ENCODE results near the gene UBL4B.

UBL4B gene

GRCh38 chr1:110100335-110100734 is 11.9 kb upstream of the UBL4B start:
- Histone ChIP-seq H3K9me3 (ENCODE audit: control extremely low read depth in 1 of 5, control insufficient read depth in 4 of 5, insufficient read depth in 2 of 5, low read depth in 1 of 5, low read length in 4 of 5) (no peaks in the 10 kb centered on the region), H3K4me3 (ENCODE audit: control insufficient read depth in 1 of 7, extremely low read depth in 1 of 7, insufficient read depth in 4 of 7, low read depth in 2 of 7, low read length in 6 of 7) (no peak overlapping the region), H3K27ac (ENCODE audit: insufficient read depth in 1 of 2, low read depth in 1 of 2, low read length in 2 of 2, poor library complexity in 1 of 2, severe bottlenecking in 2 of 2) (no peak overlapping the region), H3K36me3 (ENCODE audit: control insufficient read depth in 4 of 4, insufficient read depth in 4 of 4, low read length in 3 of 4) (no peaks in the 10 kb centered on the region), H3K4me1 (ENCODE audit: control extremely low read depth in 1 of 4, control insufficient read depth in 4 of 4, insufficient read depth in 4 of 4, low read length in 3 of 4) (peaks cover 0 to 9% (median 2%) of the 10 kb centered on the region in 4 experiments), H3K27me3 (replicated peaks in 2 of 5; ENCODE audit: control insufficient read depth in 4 of 5, insufficient read depth in 5 of 5, low read length in 4 of 5) (peaks cover 0 to 3% (median 0%) of the 10 kb centered on the region in 5 experiments)
- POLR2A ChIA-PET, result no interaction called here
- CTCF ChIA-PET, result interaction anchor here (1.0 to 11.9 kb wide), 4 partner anchors 10 to 48 kb away, joined by 4 to 221 read pairs (median 90); no protein-coding TSS in a partner anchor
- WGBS (ENCODE audit: insufficient coverage), result 88% methylated on average over 2 of the region's 2 CpGs
- no peak for DNase-seq

DNA sequence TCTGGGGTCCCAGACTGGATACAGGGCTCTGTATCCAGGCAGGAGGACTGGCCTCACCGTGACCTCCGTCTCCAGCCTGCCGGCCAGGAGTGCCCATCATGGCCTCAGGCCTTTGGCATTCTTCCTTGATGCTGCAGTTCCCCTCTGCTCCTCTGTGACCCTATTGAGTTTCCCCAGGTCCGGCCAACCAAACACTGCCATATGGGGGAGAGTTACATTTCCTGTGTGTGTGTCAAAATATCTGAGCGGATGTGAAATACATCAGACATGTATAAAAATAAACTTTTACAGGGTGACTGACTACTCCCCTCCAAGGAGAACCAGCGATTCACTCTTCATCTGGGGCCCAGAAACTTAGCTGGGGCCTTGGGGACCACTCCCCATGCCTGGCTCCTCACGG is 10.2 kb upstream of the UBL4B start:
- H3K27ac ChIP-seq (ENCODE audit: insufficient read depth in 1 of 2, low read depth in 1 of 2, low read length in 2 of 2, poor library complexity in 1 of 2, severe bottlenecking in 2 of 2), result no peak overlapping the region
- POLR2A ChIA-PET, result no interaction called here
- H3K27me3 ChIP-seq (replicated peaks in 2 of 5; ENCODE audit: control insufficient read depth in 4 of 5, insufficient read depth in 5 of 5, low read length in 4 of 5), result peaks cover 0 to 2% (median 0%) of the 10 kb centered on the region in 5 experiments
- H3K36me3 ChIP-seq (ENCODE audit: control insufficient read depth in 4 of 4, insufficient read depth in 4 of 4, low read length in 3 of 4), result no peaks in the 10 kb centered on the region
- CTCF ChIA-PET, result interaction anchor here (0.8 to 11.9 kb wide), 5 partner anchors 13 to 50 kb away, joined by 3 to 221 read pairs (median 44); no protein-coding TSS in a partner anchor
- H3K4me3 ChIP-seq (ENCODE audit: control insufficient read depth in 1 of 7, extremely low read depth in 1 of 7, insufficient read depth in 4 of 7, low read depth in 2 of 7, low read length in 6 of 7), result peak overlapping the region in 1 of 7 experiments; percentile 7
- peaks cover 0 to 9% (median 2%) of the 10 kb centered on the region in 4 experiments for H3K4me1 ChIP-seq (ENCODE audit: control extremely low read depth in 1 of 4, control insufficient read depth in 4 of 4, insufficient read depth in 4 of 4, low read length in 3 of 4)
- DNase-seq, result peak in 2 of 3 donors; percentile 31 to 39
- H3K9me3 ChIP-seq (ENCODE audit: control extremely low read depth in 1 of 5, control insufficient read depth in 4 of 5, insufficient read depth in 2 of 5, low read depth in 1 of 5, low read length in 4 of 5), result no peaks in the 10 kb centered on the region
- WGBS (ENCODE audit: insufficient coverage), result 61% methylated on average over 5 of the region's 7 CpGs

- 31% methylated on average over 8 of the region's 8 CpGs for WGBS (ENCODE audit: insufficient coverage)
- no peaks in the 10 kb centered on the region for H3K36me3 ChIP-seq (ENCODE audit: control insufficient read depth in 4 of 4, insufficient read depth in 4 of 4, low read length in 3 of 4)
- H3K27ac ChIP-seq (ENCODE audit: insufficient read depth in 1 of 2, low read depth in 1 of 2, low read length in 2 of 2, poor library complexity in 1 of 2, severe bottlenecking in 2 of 2), result no peak overlapping the region
- peak; percentile 61 to 80 (median 69) for DNase-seq
- H3K4me3 ChIP-seq (ENCODE audit: control insufficient read depth in 1 of 7, extremely low read depth in 1 of 7, insufficient read depth in 4 of 7, low read depth in 2 of 7, low read length in 6 of 7), result no peak overlapping the region
- H3K27me3 ChIP-seq (replicated peaks in 2 of 5; ENCODE audit: control insufficient read depth in 4 of 5, insufficient read depth in 5 of 5, low read length in 4 of 5), result peaks cover 0 to 14% (median 8%) of the 10 kb centered on the region in 5 experiments
- H3K4me1 ChIP-seq (ENCODE audit: control extremely low read depth in 1 of 4, control insufficient read depth in 4 of 4, insufficient read depth in 4 of 4, low read length in 3 of 4), result peaks cover 0 to 9% (median 2%) of the 10 kb centered on the region in 4 experiments
- POLR2A ChIA-PET, result interaction anchor here (0.7 to 1.0 kb wide), 2 partner anchors 8 to 18 kb away, joined by 3 read pairs; no protein-coding TSS in a partner anchor
- H3K9me3 ChIP-seq (ENCODE audit: control extremely low read depth in 1 of 5, control insufficient read depth in 4 of 5, insufficient read depth in 2 of 5, low read depth in 1 of 5, low read length in 4 of 5), result no peaks in the 10 kb centered on the region
- CTCF ChIA-PET, result interaction anchor here (0.8 to 11.9 kb wide), 13 partner anchors 10 to 76 kb away, joined by 3 to 221 read pairs (median 20); partner anchors contain the start of gene ALX3
Measured at GRCh38 chr1:110106013-110106941, 6.0 kb upstream of the UBL4B start.

- Histone ChIP-seq H3K36me3 (ENCODE audit: control insufficient read depth in 4 of 4, insufficient read depth in 4 of 4, low read length in 3 of 4) (no peaks in the 10 kb centered on the region), H3K27ac (ENCODE audit: insufficient read depth in 1 of 2, low read depth in 1 of 2, low read length in 2 of 2, poor library complexity in 1 of 2, severe bottlenecking in 2 of 2) (no peak overlapping the region), H3K27me3 (replicated peaks in 2 of 5; ENCODE audit: control insufficient read depth in 4 of 5, insufficient read depth in 5 of 5, low read length in 4 of 5) (peaks cover 0 to 18% (median 11%) of the 10 kb centered on the region in 5 experiments), H3K9me3 (ENCODE audit: control extremely low read depth in 1 of 5, control insufficient read depth in 4 of 5, insufficient read depth in 2 of 5, low read depth in 1 of 5, low read length in 4 of 5) (no peaks in the 10 kb centered on the region), H3K4me1 (ENCODE audit: control extremely low read depth in 1 of 4, control insufficient read depth in 4 of 4, insufficient read depth in 4 of 4, low read length in 3 of 4) (no peaks in the 10 kb centered on the region), H3K4me3 (ENCODE audit: control insufficient read depth in 1 of 7, extremely low read depth in 1 of 7, insufficient read depth in 4 of 7, low read depth in 2 of 7, low read length in 6 of 7) (no peak overlapping the region)
- WGBS (ENCODE audit: insufficient coverage), result 80% methylated on average over 5 of the region's 7 CpGs
- CTCF ChIA-PET, result interaction anchor here (1.1 to 10.7 kb wide), 3 partner anchors 18 to 58 kb away, joined by 4 to 176 read pairs (median 7); no protein-coding TSS in a partner anchor
- no peak for DNase-seq
- POLR2A ChIA-PET, result no interaction called here
Measured at GRCh38 chr1:110107867-110108469, 4.3 kb upstream of the UBL4B start.

GRCh38 chr1:110111081-110111480 is 1.2 kb upstream of the UBL4B start:
- no peak for DNase-seq
- ChIA-PET CTCF (interaction anchor here (1.2 to 4.3 kb wide), 3 partner anchors 20 to 51 kb away, joined by 3 to 12 read pairs (median 4); no protein-coding TSS in a partner anchor), POLR2A (no interaction called here)
- no peak overlapping the region for H3K27ac ChIP-seq (ENCODE audit: insufficient read depth in 1 of 2, low read depth in 1 of 2, low read length in 2 of 2, poor library complexity in 1 of 2, severe bottlenecking in 2 of 2)
- peaks cover 0 to 24% (median 16%) of the 10 kb centered on the region in 5 experiments for H3K27me3 ChIP-seq (replicated peaks in 2 of 5; ENCODE audit: control insufficient read depth in 4 of 5, insufficient read depth in 5 of 5, low read length in 4 of 5)
- no peaks in the 10 kb centered on the region for H3K9me3 ChIP-seq (ENCODE audit: control extremely low read depth in 1 of 5, control insufficient read depth in 4 of 5, insufficient read depth in 2 of 5, low read depth in 1 of 5, low read length in 4 of 5)
- no peak overlapping the region for H3K4me3 ChIP-seq (ENCODE audit: control insufficient read depth in 1 of 7, extremely low read depth in 1 of 7, insufficient read depth in 4 of 7, low read depth in 2 of 7, low read length in 6 of 7)
- no peaks in the 10 kb centered on the region for H3K36me3 ChIP-seq (ENCODE audit: control insufficient read depth in 4 of 4, insufficient read depth in 4 of 4, low read length in 3 of 4)
- no peaks in the 10 kb centered on the region for H3K4me1 ChIP-seq (ENCODE audit: control extremely low read depth in 1 of 4, control insufficient read depth in 4 of 4, insufficient read depth in 4 of 4, low read length in 3 of 4)
- 100% methylated on average over 3 of the region's 4 CpGs for whole genome bisulfite sequencing (ENCODE audit: insufficient coverage)

- H3K4me3 ChIP-seq (ENCODE audit: control insufficient read depth in 1 of 7, extremely low read depth in 1 of 7, insufficient read depth in 4 of 7, low read depth in 2 of 7, low read length in 6 of 7), result no peak overlapping the region
- POLR2A ChIA-PET, result no interaction called here
- H3K9me3 ChIP-seq (ENCODE audit: control extremely low read depth in 1 of 5, control insufficient read depth in 4 of 5, insufficient read depth in 2 of 5, low read depth in 1 of 5, low read length in 4 of 5), result no peaks in the 10 kb centered on the region
- no peak for DNase-seq
- 90% methylated on average over 7 of the region's 9 CpGs for WGBS (ENCODE audit: insufficient coverage)
- CTCF ChIA-PET, result interaction anchor here (0.7 to 7.2 kb wide), 11 partner anchors 9 to 83 kb away, joined by 3 to 81 read pairs (median 4); no protein-coding TSS in a partner anchor
- no peaks in the 10 kb centered on the region for H3K36me3 ChIP-seq (ENCODE audit: control insufficient read depth in 4 of 4, insufficient read depth in 4 of 4, low read length in 3 of 4)
- peaks cover 0 to 24% (median 16%) of the 10 kb centered on the region in 5 experiments for H3K27me3 ChIP-seq (replicated peaks in 2 of 5; ENCODE audit: control insufficient read depth in 4 of 5, insufficient read depth in 5 of 5, low read length in 4 of 5)
- no peaks in the 10 kb centered on the region for H3K4me1 ChIP-seq (ENCODE audit: control extremely low read depth in 1 of 4, control insufficient read depth in 4 of 4, insufficient read depth in 4 of 4, low read length in 3 of 4)
- no peak overlapping the region for H3K27ac ChIP-seq (ENCODE audit: insufficient read depth in 1 of 2, low read depth in 1 of 2, low read length in 2 of 2, poor library complexity in 1 of 2, severe bottlenecking in 2 of 2)
Measured at GRCh38 chr1:110112656-110113055, 413 bp downstream of the UBL4B start.
